Measurements from ENCODE around the gene SEZ6L2. TPM values are rescaled to one million over a fixed set of nuclear protein-coding genes. Genes with fewer than 3 reads are reported as not detected.

Gene SEZ6L2
- total and polyA plus RNA-seq, 2 of the 13 experiments (the other 11 are each of a cell fraction or from before 2014, with no cell fraction given): 14.9 to 16.9 TPM

- TF ChIP-seq PAXIP1 (CRISPR knock-in tag; conservative IDR thresholded peaks at IDR 0.05) (peak; percentile 77), NFE2L1 (CRISPR knock-in tag; IDR thresholded peaks at IDR 0.05; ENCODE audit: borderline replicate concordance) (peak; percentile 37; the same call in 1 of the 2 replicates), LBX2 (CRISPR knock-in tag; IDR thresholded peaks at IDR 0.05; ENCODE audit: borderline replicate concordance) (no peak), ZSCAN31 (CRISPR knock-in tag; IDR thresholded peaks at IDR 0.05; ENCODE audit: low read depth) (0 out of 2 replicates have a peak, but pooled peaks have one; percentile 54), ZNF256 (CRISPR knock-in tag; conservative IDR thresholded peaks at IDR 0.05) (0 out of 2 replicates have a peak, but pooled peaks have one; percentile 29), MAZ (IDR thresholded peaks at IDR 0.05; ENCODE audit: borderline replicate concordance, low read depth, low read length) (no peak), MAZ (CRISPR knock-in tag; IDR thresholded peaks at IDR 0.05; ENCODE audit: low read depth) (peak; percentile 49; the same call in 1 of the 2 replicates), NKX3-1 (CRISPR knock-in tag; IDR thresholded peaks at IDR 0.05) (0 out of 2 replicates have a peak, but pooled peaks have one; percentile 27), GABPB1 (CRISPR knock-in tag; IDR thresholded peaks at IDR 0.05) (no peak), CBX2 (IDR thresholded peaks at IDR 0.05; ENCODE audit: low read depth, low read length) (no peak), CBX2 (CRISPR knock-in tag; IDR thresholded peaks at IDR 0.05; ENCODE audit: low read depth) (no peak), ZBTB21 (CRISPR knock-in tag; IDR thresholded peaks at IDR 0.05) (no peak), ZFX (CRISPR knock-in tag; IDR thresholded peaks at IDR 0.05; ENCODE audit: low read depth) (peak; percentile 56; the same call in 1 of the 2 replicates), ZNF678 (CRISPR knock-in tag; IDR thresholded peaks at IDR 0.05) (no peak), RFX3 (CRISPR knock-in tag; IDR thresholded peaks at IDR 0.05) (no peak), PAX8 (CRISPR knock-in tag; IDR thresholded peaks at IDR 0.05; ENCODE audit: borderline replicate concordance) (no peak), CCAR2 (optimal IDR thresholded peaks at IDR 0.05; ENCODE audit: low read depth, low read length) (no peak), DDIT3 (CRISPR knock-in tag; IDR thresholded peaks at IDR 0.05) (no peak), ETS1 (CRISPR knock-in tag; IDR thresholded peaks at IDR 0.05) (no peak), ZEB1 (IDR thresholded peaks at IDR 0.05; ENCODE audit: insufficient replicate concordance, low read depth) (peak; percentile 44), MED8 (CRISPR knock-in tag; IDR thresholded peaks at IDR 0.05; ENCODE audit: insufficient replicate concordance) (no peak), ZNF552 (CRISPR knock-in tag; IDR thresholded peaks at IDR 0.05; ENCODE audit: borderline replicate concordance) (no peak), NFATC3 (CRISPR knock-in tag; IDR thresholded peaks at IDR 0.05) (no peak), CEBPB (IDR thresholded peaks at IDR 0.05; ENCODE audit: borderline replicate concordance, low read depth, low read length) (peak; percentile 98), CENPT (CRISPR knock-in tag; IDR thresholded peaks at IDR 0.05; ENCODE audit: low read depth) (no peak)
Measured at GRCh38 chr16:29891525-29892457, 7.6 kb downstream of the SEZ6L2 start (continued).

Measured in HepG2 (cell line).